ENCODE results near the gene SPDYE4. TPM values are rescaled to one million over a fixed set of nuclear protein-coding genes. Genes with fewer than 3 reads are reported as not detected.

SPDYE4 gene
- total RNA-seq (2021), result not detected in 3 replicates
- not detected for Bru-seq, nascent RNA
- long read RNA-seq, experiment 1, result 0 reads
- long read RNA-seq, experiment 2, result 0 reads
- long read RNA-seq, experiment 3, result 0 reads

DNA sequence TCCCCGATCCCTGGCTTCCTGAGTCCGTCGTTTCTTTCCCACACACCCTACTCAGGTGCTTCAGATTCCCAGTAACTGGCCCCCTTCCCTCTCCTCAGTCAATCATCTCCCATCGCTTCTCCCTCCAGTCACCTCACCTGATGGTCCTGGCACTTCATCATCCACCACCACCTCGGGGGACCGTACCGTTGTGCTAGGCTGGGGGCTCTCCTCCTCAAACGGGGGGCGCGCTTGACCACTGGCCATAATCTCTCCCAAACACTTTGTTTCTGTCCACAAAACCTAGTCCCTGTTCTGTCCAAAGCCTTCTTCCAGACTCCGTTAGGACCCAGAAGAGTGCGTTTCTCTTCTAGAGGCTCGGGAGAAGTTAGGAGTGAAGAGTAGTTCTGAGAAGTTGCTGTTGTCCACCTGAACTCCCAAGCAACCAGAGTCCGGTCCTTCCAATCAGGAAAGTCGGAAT, at the start of gene SPDYE4:
SPDYE4 (minus strand) TSS at position 410 of the 460 bp plus-strand sequence; CDS start at position 246, 164 bp downstream.
- POLR2A ChIA-PET, result no interaction called here
- no peak for DNase-seq (ENCODE audit: low spot score)
- Mint-ChIP-seq H3K36me3 (0 out of 2 replicates have a peak, but pooled peaks cover 2% of the 10 kb centered on the region), H3K4me1 (peaks cover 15% of the 10 kb centered on the region), H3K9me3 (peaks cover 19% of the 10 kb centered on the region), H3K4me3 (no peak within 1 kb of the TSS), H3K27ac (no peak within 1 kb of the TSS), H3K27me3 (ENCODE audit: low read depth) (peaks cover 7% of the 10 kb centered on the region)
- CTCF ChIA-PET, result interaction anchor here (6.8 kb wide), 1 partner anchor 27 kb away, joined by 65 read pairs; no protein-coding TSS in a partner anchor
- ATAC-seq, result no peak
- TF ChIP-seq MXD4 (CRISPR knock-in tag; IDR thresholded peaks at IDR 0.05; ENCODE audit: borderline replicate concordance) (no peak), FOXP1 (CRISPR knock-in tag; IDR thresholded peaks at IDR 0.05; ENCODE audit: borderline replicate concordance) (no peak), NR1H2 (CRISPR knock-in tag; IDR thresholded peaks at IDR 0.05) (no peak), ZNF396 (CRISPR knock-in tag; IDR thresholded peaks at IDR 0.05; ENCODE audit: borderline replicate concordance) (no peak), USF2 (CRISPR knock-in tag; IDR thresholded peaks at IDR 0.05) (no peak), CREB1 (CRISPR knock-in tag; IDR thresholded peaks at IDR 0.05) (no peak), KAT7 (CRISPR knock-in tag; IDR thresholded peaks at IDR 0.05; ENCODE audit: borderline replicate concordance) (no peak), IRF2 (CRISPR knock-in tag; IDR thresholded peaks at IDR 0.05; ENCODE audit: borderline replicate concordance, low read depth) (no peak), PRRX2 (CRISPR knock-in tag; IDR thresholded peaks at IDR 0.05) (no peak), CREM (CRISPR knock-in tag; IDR thresholded peaks at IDR 0.05) (no peak), NFYB (CRISPR knock-in tag; conservative IDR thresholded peaks at IDR 0.05; ENCODE audit: low read depth) (no peak), NFE2L1 (CRISPR knock-in tag; IDR thresholded peaks at IDR 0.05) (no peak)
- TF ChIP-seq, protein P1, sequence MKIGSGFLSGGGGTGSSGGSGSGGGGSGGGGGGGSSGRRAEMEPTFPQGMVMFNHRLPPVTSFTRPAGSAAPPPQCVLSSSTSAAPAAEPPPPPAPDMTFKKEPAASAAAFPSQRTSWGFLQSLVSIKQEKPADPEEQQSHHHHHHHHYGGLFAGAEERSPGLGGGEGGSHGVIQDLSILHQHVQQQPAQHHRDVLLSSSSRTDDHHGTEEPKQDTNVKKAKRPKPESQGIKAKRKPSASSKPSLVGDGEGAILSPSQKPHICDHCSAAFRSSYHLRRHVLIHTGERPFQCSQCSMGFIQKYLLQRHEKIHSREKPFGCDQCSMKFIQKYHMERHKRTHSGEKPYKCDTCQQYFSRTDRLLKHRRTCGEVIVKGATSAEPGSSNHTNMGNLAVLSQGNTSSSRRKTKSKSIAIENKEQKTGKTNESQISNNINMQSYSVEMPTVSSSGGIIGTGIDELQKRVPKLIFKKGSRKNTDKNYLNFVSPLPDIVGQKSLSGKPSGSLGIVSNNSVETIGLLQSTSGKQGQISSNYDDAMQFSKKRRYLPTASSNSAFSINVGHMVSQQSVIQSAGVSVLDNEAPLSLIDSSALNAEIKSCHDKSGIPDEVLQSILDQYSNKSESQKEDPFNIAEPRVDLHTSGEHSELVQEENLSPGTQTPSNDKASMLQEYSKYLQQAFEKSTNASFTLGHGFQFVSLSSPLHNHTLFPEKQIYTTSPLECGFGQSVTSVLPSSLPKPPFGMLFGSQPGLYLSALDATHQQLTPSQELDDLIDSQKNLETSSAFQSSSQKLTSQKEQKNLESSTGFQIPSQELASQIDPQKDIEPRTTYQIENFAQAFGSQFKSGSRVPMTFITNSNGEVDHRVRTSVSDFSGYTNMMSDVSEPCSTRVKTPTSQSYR (CRISPR knock-in tag; IDR thresholded peaks at IDR 0.05), result no peak
- TF ChIP-seq, protein P2, sequence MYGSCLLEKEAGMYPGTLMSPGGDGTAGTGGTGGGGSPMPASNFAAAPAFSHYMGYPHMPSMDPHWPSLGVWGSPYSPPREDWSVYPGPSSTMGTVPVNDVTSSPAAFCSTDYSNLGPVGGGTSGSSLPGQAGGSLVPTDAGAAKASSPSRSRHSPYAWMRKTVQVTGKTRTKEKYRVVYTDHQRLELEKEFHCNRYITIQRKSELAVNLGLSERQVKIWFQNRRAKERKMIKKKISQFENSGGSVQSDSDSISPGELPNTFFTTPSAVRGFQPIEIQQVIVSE (CRISPR knock-in tag; IDR thresholded peaks at IDR 0.05; ENCODE audit: borderline replicate concordance), result no peak
- TF ChIP-seq, protein P3, sequence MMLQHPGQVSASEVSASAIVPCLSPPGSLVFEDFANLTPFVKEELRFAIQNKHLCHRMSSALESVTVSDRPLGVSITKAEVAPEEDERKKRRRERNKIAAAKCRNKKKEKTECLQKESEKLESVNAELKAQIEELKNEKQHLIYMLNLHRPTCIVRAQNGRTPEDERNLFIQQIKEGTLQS (CRISPR knock-in tag; conservative IDR thresholded peaks at IDR 0.05), result no peak
- TF ChIP-seq, protein P4, sequence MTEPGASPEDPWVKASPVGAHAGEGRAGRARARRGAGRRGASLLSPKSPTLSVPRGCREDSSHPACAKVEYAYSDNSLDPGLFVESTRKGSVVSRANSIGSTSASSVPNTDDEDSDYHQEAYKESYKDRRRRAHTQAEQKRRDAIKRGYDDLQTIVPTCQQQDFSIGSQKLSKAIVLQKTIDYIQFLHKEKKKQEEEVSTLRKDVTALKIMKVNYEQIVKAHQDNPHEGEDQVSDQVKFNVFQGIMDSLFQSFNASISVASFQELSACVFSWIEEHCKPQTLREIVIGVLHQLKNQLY (CRISPR knock-in tag; IDR thresholded peaks at IDR 0.05), result no peak
- TF ChIP-seq, protein P5, sequence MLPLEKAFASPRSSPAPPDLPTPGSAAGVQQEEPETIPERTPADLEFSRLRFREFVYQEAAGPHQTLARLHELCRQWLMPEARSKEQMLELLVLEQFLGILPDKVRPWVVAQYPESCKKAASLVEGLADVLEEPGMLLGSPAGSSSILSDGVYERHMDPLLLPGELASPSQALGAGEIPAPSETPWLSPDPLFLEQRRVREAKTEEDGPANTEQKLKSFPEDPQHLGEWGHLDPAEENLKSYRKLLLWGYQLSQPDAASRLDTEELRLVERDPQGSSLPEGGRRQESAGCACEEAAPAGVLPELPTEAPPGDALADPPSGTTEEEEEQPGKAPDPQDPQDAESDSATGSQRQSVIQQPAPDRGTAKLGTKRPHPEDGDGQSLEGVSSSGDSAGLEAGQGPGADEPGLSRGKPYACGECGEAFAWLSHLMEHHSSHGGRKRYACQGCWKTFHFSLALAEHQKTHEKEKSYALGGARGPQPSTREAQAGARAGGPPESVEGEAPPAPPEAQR (CRISPR knock-in tag; IDR thresholded peaks at IDR 0.05), result no peak
- TF ChIP-seq, protein P6, sequence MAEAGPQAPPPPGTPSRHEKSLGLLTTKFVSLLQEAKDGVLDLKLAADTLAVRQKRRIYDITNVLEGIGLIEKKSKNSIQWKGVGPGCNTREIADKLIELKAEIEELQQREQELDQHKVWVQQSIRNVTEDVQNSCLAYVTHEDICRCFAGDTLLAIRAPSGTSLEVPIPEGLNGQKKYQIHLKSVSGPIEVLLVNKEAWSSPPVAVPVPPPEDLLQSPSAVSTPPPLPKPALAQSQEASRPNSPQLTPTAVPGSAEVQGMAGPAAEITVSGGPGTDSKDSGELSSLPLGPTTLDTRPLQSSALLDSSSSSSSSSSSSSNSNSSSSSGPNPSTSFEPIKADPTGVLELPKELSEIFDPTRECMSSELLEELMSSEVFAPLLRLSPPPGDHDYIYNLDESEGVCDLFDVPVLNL (CRISPR knock-in tag; IDR thresholded peaks at IDR 0.05; ENCODE audit: borderline replicate concordance, low read depth), result no peak

Data from WTC11 (cell line).